Tibial nerve (tissue), 3 donors: ENCODE measurements around the gene MYO1C.

Source experiments
- CTCF ChIP-seq, 5 experiments: fragments of 200-600 bp in 3 of 5; fragments of 450-650 bp in 2 of 5; sonication (generic) in 3 of 5; IDR thresholded peaks; one replicate each; pipeline ENCODE4 v1.5.1; 2016 to 2019; ENCODE audit warnings: antibody characterized with exemption in 5 of 5, mild to moderate bottlenecking in 3 of 5, moderate library complexity in 2 of 5
- POLR2A ChIP-seq, 2 donors: fragments of 450-650 bp; IDR thresholded peaks; one replicate each; pipeline ENCODE4 v1.6.1; 2017; ENCODE audit warnings: antibody characterized with exemption in 2 of 2, mild to moderate bottlenecking in 2 of 2, moderate library complexity in 2 of 2

- TF ChIP-seq POLR2A (IDR thresholded peaks at IDR 0.05) (no peak), CTCF (IDR thresholded peaks at IDR 0.05) (no peak)
These were observed 32.3 kb downstream of the MYO1C start for GRCh38 chr17:1460233-1460632.
